AG20443 (cell line): ENCODE results near the gene NR2C1.
"Not testable (repeated sequence)": the region's sequence is repeated elsewhere in the genome, so short reads cannot be mapped to it uniquely, and the experiment has no call there.

ENCODE experiments used
- DNase-seq: peaks from one replicate; pipeline ENCODE4 v3.0.0; 2012; ENCODE audit warnings: low spot score, mixed read lengths

The NR2C1 gene

GRCh38 chr12:95002754-95003153 is 70.7 kb downstream of the NR2C1 start:
- no peak for DNase-seq

GRCh38 chr12:94998326-94998725 is 75.1 kb downstream of the NR2C1 start:
- DNase-seq = no peak

GRCh38 chr12:94997726-94998125 is 75.7 kb downstream of the NR2C1 start:
- no peak for DNase-seq

GRCh38 chr12:94997061-94997460 is 76.4 kb downstream of the NR2C1 start:
- no peak for DNase-seq

GRCh38 chr12:94994312-94994711 is 79.1 kb downstream of the NR2C1 start:
- DNase-seq = peak; percentile 62

- DNase-seq = not testable (repeated sequence)
These were observed 79.6 kb downstream of the NR2C1 start for GRCh38 chr12:94993855-94994254.

- DNase-seq = no peak
These were observed 83.2 kb downstream of the NR2C1 start for GRCh38 chr12:94990222-94990621.

GRCh38 chr12:94988471-94988870 is 84.9 kb downstream of the NR2C1 start:
- DNase-seq = no peak

- no peak for DNase-seq
These were observed 85.6 kb downstream of the NR2C1 start for GRCh38 chr12:94987801-94988200.

GRCh38 chr12:94987076-94987669 is 86.2 kb downstream of the NR2C1 start:
- DNase-seq = no peak

- not testable (repeated sequence) for DNase-seq
These were observed 88.3 kb downstream of the NR2C1 start for GRCh38 chr12:94985099-94985498.

- no peak for DNase-seq
These were observed 90.1 kb downstream of the NR2C1 start for GRCh38 chr12:94983321-94983720.

- DNase-seq = no peak
These were observed 91.0 kb downstream of the NR2C1 start for GRCh38 chr12:94982456-94982855.

GRCh38 chr12:94980577-94980976 is 92.8 kb downstream of the NR2C1 start:
- DNase-seq = no peak

- DNase-seq = no peak
These were observed 93.5 kb downstream of the NR2C1 start for GRCh38 chr12:94979941-94980340.

- DNase-seq = no peak
These were observed 95.5 kb downstream of the NR2C1 start for GRCh38 chr12:94977766-94978468.

GRCh38 chr12:94973221-94973620 is 100.2 kb downstream of the NR2C1 start:
- DNase-seq = no peak

GRCh38 chr12:94972795-94973194 is 100.6 kb downstream of the NR2C1 start:
- DNase-seq = no peak

- no peak for DNase-seq
These were observed 101.5 kb downstream of the NR2C1 start for GRCh38 chr12:94971923-94972322.

GRCh38 chr12:94970560-94970959 is 102.9 kb downstream of the NR2C1 start:
- no peak for DNase-seq
